ENCODE results near the gene KCNG2. TPM values are rescaled to one million over a fixed set of nuclear protein-coding genes. Genes with fewer than 3 reads are reported as not detected.

KCNG2 gene, protein sequence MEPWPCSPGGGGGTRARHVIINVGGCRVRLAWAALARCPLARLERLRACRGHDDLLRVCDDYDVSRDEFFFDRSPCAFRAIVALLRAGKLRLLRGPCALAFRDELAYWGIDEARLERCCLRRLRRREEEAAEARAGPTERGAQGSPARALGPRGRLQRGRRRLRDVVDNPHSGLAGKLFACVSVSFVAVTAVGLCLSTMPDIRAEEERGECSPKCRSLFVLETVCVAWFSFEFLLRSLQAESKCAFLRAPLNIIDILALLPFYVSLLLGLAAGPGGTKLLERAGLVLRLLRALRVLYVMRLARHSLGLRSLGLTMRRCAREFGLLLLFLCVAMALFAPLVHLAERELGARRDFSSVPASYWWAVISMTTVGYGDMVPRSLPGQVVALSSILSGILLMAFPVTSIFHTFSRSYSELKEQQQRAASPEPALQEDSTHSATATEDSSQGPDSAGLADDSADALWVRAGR
- not detected in 2 replicates for total RNA-seq

GRCh38 chr18:79797518-79798345 is at the start of gene KCNG2:
Gene KCNG2, plus strand, starts transcription at chr18:79797938. Its CDS starts 65,730 bp downstream, at chr18:79863668.

Other genes starting within 250 kb of the KCNG2 start
- gene CTDP1, start 118.1 kb upstream of the KCNG2 start, total RNA-seq, result 26.5 and 27.4 TPM in 2 replicates
- gene SLC66A2, start 153.7 kb downstream of the KCNG2 start, total RNA-seq, result 37.0 and 42.7 TPM in 2 replicates
- 7.6 and 7.9 TPM in 2 replicates for gene HSBP1L1, start 166.7 kb downstream of the KCNG2 start, total RNA-seq
- gene TXNL4A, start 190.6 kb downstream of the KCNG2 start, total RNA-seq, result 50.9 and 65.9 TPM in 2 replicates
- 31.2 and 31.5 TPM in 2 replicates for gene RBFA, start 236.5 kb downstream of the KCNG2 start, total RNA-seq

All from uterine smooth muscle cell (primary cell).